H1 (cell line): Measurements from ENCODE around the gene PIBF1. TPM values are rescaled to one million over a fixed set of nuclear protein-coding genes. Genes with fewer than 3 reads are reported as not detected.

ENCODE experiments used
- CTCF ChIA-PET: fragments of 300-600 bp; sonication (Branson Sonifier 250); formaldehyde crosslinking; loops from one replicate; lab custom pipeline; 2021; ENCODE audit not compliant: partially characterized antibody; lab: Charles Lee
- POLR2A ChIA-PET: fragments of 300-600 bp; sonication (Branson Sonifier 250); formaldehyde crosslinking; loops from one replicate; lab custom pipeline; 2021; ENCODE audit warnings: inconsistent platforms; ENCODE audit not compliant: partially characterized antibody; lab: Charles Lee
- DNase-seq, 2 experiments: peaks; one replicate each; pipeline versions ENCODE4 v3.0.0 to v3.0.0-alpha.2; 2010 to 2022; ENCODE audit warnings: low spot score in 2 of 2, low read depth in 1 of 2, mixed read lengths in 1 of 2
- FAIRE-seq: peaks from 2 replicates; lab custom pipeline; 2011; peaks lifted over from hg19 to GRCh38; lab: Jason Lieb, UNC
- H2AFZ ChIP-seq: 2 replicates; pipeline ENCODE4 v1.8.1; 2012; ENCODE audit warnings: low read length, inconsistent platforms
- H2AK5ac ChIP-seq: 2 replicates; pipeline ENCODE4 v1.6.1; 2013; ENCODE audit warnings: low read depth, low read length
- H2BK120ac ChIP-seq: replicated peaks from 2 replicates; pipeline ENCODE3; 2013; ENCODE audit warnings: low read depth, low read length, inconsistent platforms
- H2BK12ac ChIP-seq: 2 replicates; pipeline ENCODE4 v1.6.1; 2013; ENCODE audit warnings: low read depth, low read length
- H2BK15ac ChIP-seq: 2 replicates; pipeline ENCODE4 v1.6.1; 2013; ENCODE audit warnings: low read length
- H2BK20ac ChIP-seq: 2 replicates; pipeline ENCODE4 v1.6.1; 2013; ENCODE audit warnings: low read length
- H2BK5ac ChIP-seq: 2 replicates; pipeline ENCODE4 v1.6.1; 2013; ENCODE audit warnings: low read depth, low read length
- H3K14ac ChIP-seq: 2 replicates; pipeline ENCODE4 v1.6.1; 2013; ENCODE audit warnings: inconsistent platforms; ENCODE audit not compliant: insufficient read length
- H3K18ac ChIP-seq: 2 replicates; pipeline ENCODE4 v1.6.1; 2013; ENCODE audit warnings: low read length; ENCODE audit errors: extremely low read depth
- H3K23ac ChIP-seq: 2 replicates; pipeline ENCODE4 v1.6.1; 2013; ENCODE audit warnings: inconsistent platforms; ENCODE audit not compliant: insufficient read length
- H3K23me2 ChIP-seq: 2 replicates; pipeline ENCODE4 v1.6.1; 2013; ENCODE audit warnings: low read depth, low read length
- H3K27ac ChIP-seq: 2 replicates; pipeline ENCODE4 v1.6.1; 2011; ENCODE audit warnings: low read depth, low read length, inconsistent platforms
- H3K27me3 ChIP-seq, 4 experiments: replicated peaks in 1 of 4; 1 replicate in 1 of 4; 2 replicates in 3 of 4; pipeline versions ENCODE4 v1.6.1 to v1.8.1; 2011 to 2013; ENCODE audit warnings: low read length in 3 of 4, mild to moderate bottlenecking in 3 of 4, inconsistent platforms in 2 of 4, mixed read lengths in 2 of 4, moderate library complexity in 1 of 4; ENCODE audit not compliant: control insufficient read depth in 3 of 4, insufficient read depth in 3 of 4; ENCODE audit errors: extremely low read depth in 1 of 4
- H3K36me3 ChIP-seq, 4 experiments: 2 replicates each; pipeline versions ENCODE4 v1.6.1 to v1.8.1; 2011 to 2013; ENCODE audit warnings: mild to moderate bottlenecking in 4 of 4, low read length in 3 of 4, moderate library complexity in 2 of 4, control low read depth in 1 of 4, inconsistent platforms in 1 of 4; ENCODE audit not compliant: insufficient read depth in 4 of 4, control insufficient read depth in 2 of 4
- H3K4ac ChIP-seq: replicated peaks from 2 replicates; pipeline ENCODE3; 2013; ENCODE audit warnings: low read length, low read depth, mixed read lengths, inconsistent platforms; ENCODE audit not compliant: insufficient read length
- H3K4me1 ChIP-seq, 4 experiments: replicated peaks in 1 of 4; 1 replicate in 1 of 4; 2 replicates in 3 of 4; pipeline versions ENCODE4 v1.6.1 to v1.8.1; 2011 to 2013; ENCODE audit warnings: low read length in 3 of 4, inconsistent platforms in 2 of 4, mixed read lengths in 1 of 4; ENCODE audit not compliant: insufficient read depth in 4 of 4, control insufficient read depth in 3 of 4
- H3K4me2 ChIP-seq, 2 experiments: 2 replicates each; pipeline versions ENCODE4 v1.6.1 to v1.8.1; 2011 to 2013; ENCODE audit warnings: low read depth in 2 of 2, low read length in 2 of 2, control low read depth in 1 of 2, inconsistent platforms in 1 of 2, mild to moderate bottlenecking in 1 of 2; ENCODE audit not compliant: insufficient read depth in 1 of 2
- H3K4me3 ChIP-seq, 4 experiments: fragments of 200-600, 300-600 bp in 1 of 4; sonication (generic), shearing (Covaris generic), sonication (Bioruptor Twin) in 1 of 4; 2 replicates each; pipeline versions ENCODE4 v1.5.1 to v1.8.1; 2011 to 2016; ENCODE audit warnings: low read length in 4 of 4, low read depth in 3 of 4, control low read depth in 2 of 4, inconsistent platforms in 2 of 4, mild to moderate bottlenecking in 2 of 4, mixed read lengths in 1 of 4, moderate library complexity in 1 of 4; ENCODE audit not compliant: insufficient read depth in 2 of 4; ENCODE audit errors: extremely low read depth in 1 of 4
- H3K56ac ChIP-seq: replicated peaks from 2 replicates; pipeline ENCODE3; 2013; ENCODE audit warnings: low read depth, mild to moderate bottlenecking, mixed read lengths, low read length, inconsistent platforms; ENCODE audit not compliant: insufficient read length
- H3K79me1 ChIP-seq: 2 replicates; pipeline ENCODE4 v1.6.1; 2013; ENCODE audit warnings: low read depth, low read length, control low read depth
- H3K79me2 ChIP-seq, 2 experiments: 2 replicates each; pipeline versions ENCODE4 v1.6.1 to v1.8.1; 2012 to 2013; ENCODE audit warnings: low read length in 2 of 2, mild to moderate bottlenecking in 2 of 2, inconsistent platforms in 1 of 2; ENCODE audit not compliant: insufficient read depth in 2 of 2, control insufficient read depth in 1 of 2
- H3K9ac ChIP-seq, 4 experiments: replicated peaks in 1 of 4; 1 replicate in 1 of 4; 2 replicates in 3 of 4; pipeline versions ENCODE4 v1.6.1 to v1.8.1; 2011 to 2013; ENCODE audit warnings: low read depth in 3 of 4, low read length in 3 of 4, control low read depth in 2 of 4, mild to moderate bottlenecking in 2 of 4, moderate library complexity in 2 of 4, inconsistent platforms in 1 of 4; ENCODE audit errors: extremely low read depth in 1 of 4
- H3K9me3 ChIP-seq, 2 experiments: 2 replicates each; pipeline versions ENCODE4 v1.6.1 to v1.8.1; 2012 to 2013; ENCODE audit warnings: mild to moderate bottlenecking in 2 of 2, moderate library complexity in 2 of 2, control low read depth in 1 of 2, inconsistent platforms in 1 of 2, low read depth in 1 of 2, low read length in 1 of 2, mixed read lengths in 1 of 2; ENCODE audit not compliant: insufficient read depth in 2 of 2
- H4K20me1 ChIP-seq, 2 experiments: replicated peaks in 1 of 2; 2 replicates each; pipeline versions ENCODE3 to v1.8.1; 2011 to 2013; ENCODE audit warnings: inconsistent platforms in 2 of 2, low read length in 2 of 2, mild to moderate bottlenecking in 1 of 2; ENCODE audit not compliant: insufficient read depth in 2 of 2, control insufficient read depth in 1 of 2
- H4K5ac ChIP-seq: 2 replicates; pipeline ENCODE4 v1.6.1; 2013; ENCODE audit warnings: low read length, low read depth, mixed read lengths, inconsistent platforms; ENCODE audit not compliant: insufficient read length
- H4K8ac ChIP-seq: 2 replicates; pipeline ENCODE4 v1.8.0; 2013; ENCODE audit warnings: mild to moderate bottlenecking, moderate library complexity, low read length, inconsistent platforms; ENCODE audit not compliant: insufficient read depth; ENCODE audit errors: extremely low read depth
- H4K91ac ChIP-seq: replicated peaks from 2 replicates; pipeline ENCODE3; 2013; ENCODE audit warnings: low read length, mixed read lengths, inconsistent platforms; ENCODE audit not compliant: insufficient read length
- CEBPB ChIP-seq: IDR thresholded peaks from 2 replicates; pipeline ENCODE4 v1.6.1; 2012; ENCODE audit warnings: low read depth, low read length
- EZH2 ChIP-seq: fragments of 200-600 bp; sonication (generic); IDR thresholded peaks from 2 replicates; pipeline ENCODE4 v1.7.1; 2012; ENCODE audit warnings: low read depth, mild to moderate bottlenecking, moderate library complexity, low read length, inconsistent platforms; ENCODE audit not compliant: severe bottlenecking
- GABPA ChIP-seq: IDR thresholded peaks from 2 replicates; pipeline ENCODE4 v1.6.1; 2011; ENCODE audit warnings: mild to moderate bottlenecking, low read length, moderate library complexity, borderline replicate concordance; ENCODE audit not compliant: insufficient read depth
- KDM4A ChIP-seq: IDR thresholded peaks from one replicate; pipeline ENCODE4 v1.7.1; 2012; ENCODE audit warnings: low read depth, mild to moderate bottlenecking, moderate library complexity, low read length, inconsistent platforms; ENCODE audit not compliant: severe bottlenecking
- NRF1 ChIP-seq: IDR thresholded peaks from 2 replicates; pipeline ENCODE4 v1.6.1; 2011; ENCODE audit warnings: mild to moderate bottlenecking, low read depth, low read length, improper control_type of control experiment
- RXRA ChIP-seq: IDR thresholded peaks from 2 replicates; pipeline ENCODE4 v1.6.1; 2011; ENCODE audit warnings: low read depth, mild to moderate bottlenecking, low read length, moderate library complexity; ENCODE audit not compliant: insufficient read depth
- SAP30 ChIP-seq: fragments of 300-600 bp; sonication (generic); IDR thresholded peaks from 2 replicates; pipeline ENCODE4 v1.7.1; 2012; ENCODE audit warnings: low read length, moderate library complexity, mild to moderate bottlenecking, inconsistent platforms; ENCODE audit not compliant: insufficient read depth, insufficient replicate concordance
- SIRT6 ChIP-seq: IDR thresholded peaks from one replicate; pipeline ENCODE4 v1.7.1; 2012; ENCODE audit warnings: low read length, inconsistent platforms
- SIX5 ChIP-seq: IDR thresholded peaks from 2 replicates; pipeline ENCODE4 v1.6.1; 2011; ENCODE audit warnings: mild to moderate bottlenecking, low read depth, low read length
- TAF7 ChIP-seq: optimal IDR thresholded peaks from 2 replicates; pipeline ENCODE3; 2011; ENCODE audit warnings: low read depth, mild to moderate bottlenecking, inconsistent platforms, low read length, moderate library complexity, borderline replicate concordance
- whole genome bisulfite sequencing, 2 experiments: shearing (Covaris generic) in 1 of 2; methylation state at CpG; one replicate each; pipeline versions ENCODE4 v1.1.6 to v1.1.7; 2013 to 2015; ENCODE audit warnings: low lambda C conversion rate in 2 of 2, mixed read lengths in 2 of 2, inconsistent platforms in 1 of 2, low coverage in 1 of 2, missing lambda C conversion rate in 1 of 2; ENCODE audit not compliant: insufficient replicate concordance in 2 of 2, insufficient coverage in 1 of 2, insufficient read length in 1 of 2; ENCODE audit errors: extremely low coverage in 1 of 2, missing lambda C conversion rate in 1 of 2; 5-methylcytosine and 5-hydroxymethylcytosine counted together
- polyA plus RNA-seq, 7 experiments: library from polyadenylated mRNA; depleted of rRNA in 3 of 7; stranded (reverse) in 5 of 7; unstranded in 2 of 7; fragments of >200 nt in 5 of 7; fragments of 200-250 nt in 2 of 7; gene quantifications; 1 replicate in 5 of 7; 2 replicates in 1 of 7; 4 replicates in 1 of 7; pipeline versions ENCODE4 v1.2.1 to v1.2.3, GENCODE V29; 2011 to 2013; ENCODE audit warnings: missing spikeins in 2 of 7, mixed read lengths in 2 of 7
- total RNA-seq: library from RNA; stranded (reverse); fragmentation: NEBNext Ultra II Directional; extraction: Animal tissue kit (Norgen Biotek cat#: 25700); gene quantifications from 2 replicates; pipeline ENCODE4 v1.2.1, GENCODE V29; 2021

The PIBF1 gene
- total and polyA plus RNA-seq, 2 of the 8 experiments (the other 6 are each of a cell fraction or from before 2014, with no cell fraction given), result 1.1 to 13.2 TPM

DNA sequence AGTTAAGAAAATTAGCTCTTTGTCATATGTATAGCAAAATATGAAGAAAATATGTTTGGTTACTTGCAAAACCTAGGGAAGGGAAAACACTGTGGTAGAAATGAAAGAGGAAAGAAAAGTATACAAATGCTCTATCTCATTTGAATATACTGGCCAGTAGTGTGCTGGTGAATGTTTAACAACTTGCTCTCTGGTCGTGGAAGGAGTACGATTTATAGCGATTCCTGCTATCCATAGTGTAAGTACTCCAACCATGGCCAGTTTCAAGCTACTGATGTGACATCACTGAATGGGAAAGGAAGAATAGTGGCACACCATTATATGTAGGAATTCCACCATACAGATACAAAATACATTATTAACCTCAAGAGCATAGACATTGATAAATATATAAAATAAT, 44.9 kb upstream of the PIBF1 start:
- POLR2A ChIA-PET, result no interaction called here
- H3K9me3 ChIP-seq, result no peaks in the 10 kb centered on the region
- CTCF ChIA-PET, result no interaction called here

More for the DNA sequence above, 44.9 kb upstream of the PIBF1 start:
- H3K14ac ChIP-seq, result no peak overlapping the region
- H3K56ac ChIP-seq, result no peak overlapping the region
- no peaks in the 10 kb centered on the region; the same call in 1 of the 2 replicates for H3K79me1 ChIP-seq
- no peak overlapping the region for H2BK15ac ChIP-seq
- DNase-seq, result no peak
- H3K23me2 ChIP-seq, result no peaks in the 10 kb centered on the region
- H4K91ac ChIP-seq, result no peak overlapping the region
- H4K5ac ChIP-seq, result no peak overlapping the region
- no peak overlapping the region for H3K27ac ChIP-seq
- H4K20me1 ChIP-seq, result peaks cover 0 to 2% of the 10 kb centered on the region in 2 experiments
- no peak overlapping the region for H2BK5ac ChIP-seq
- no peaks in the 10 kb centered on the region for H3K4me1 ChIP-seq
- no peak overlapping the region for H4K8ac ChIP-seq
- no peak overlapping the region for H3K18ac ChIP-seq
- H3K79me2 ChIP-seq, result peaks cover 0 to 6% of the 10 kb centered on the region in 2 experiments; a peak in 1 of 4 replicates
- H3K9ac ChIP-seq, result no peak overlapping the region
- no peak overlapping the region for H2AFZ ChIP-seq
- no peak overlapping the region for H2BK12ac ChIP-seq
- H3K36me3 ChIP-seq, result peaks cover 0 to 43% (median 20%) of the 10 kb centered on the region in 4 experiments; a peak in 6 of 8 replicates
- H3K27me3 ChIP-seq, result no peaks in the 10 kb centered on the region
- H2AK5ac ChIP-seq, result no peak overlapping the region
- no peak overlapping the region for H3K4me3 ChIP-seq
- H3K4ac ChIP-seq, result no peak overlapping the region
- FAIRE-seq, result no peak
- H2BK120ac ChIP-seq, result no peak overlapping the region
- no peak overlapping the region for H3K23ac ChIP-seq
- TF ChIP-seq KDM4A (no peak), TAF7 (no peak), SIX5 (no peak), SIRT6 (no peak), CEBPB (no peak), NRF1 (no peak), EZH2 (no peak), SAP30 (no peak), GABPA (no peak), RXRA (no peak)
- 97% methylated on average over 3 of the region's 3 CpGs; no CpG with 5 or more reads in 1 of the 2 experiments for WGBS, 2 experiments
- no peak overlapping the region for H3K4me2 ChIP-seq
- H2BK20ac ChIP-seq, result no peak overlapping the region
